PC-9 (cell line): ENCODE results near the gene BHLHE41. TPM values are rescaled to one million over a fixed set of nuclear protein-coding genes. Genes with fewer than 3 reads are reported as not detected.
A peak's percentile ranks its signal among the peaks of the same experiment; 100 is the strongest.

Source experiments
- BruUV-seq: library from RNA; stranded (reverse); fragments of 400-500 nt; replicated peaks from 2 replicates; lab custom pipeline; 2021; lab: Mats Ljungman, UMichigan
- CTCF ChIA-PET: fragments of 300-600 bp; sonication (Branson Sonifier 250); formaldehyde crosslinking; loops from one replicate; lab custom pipeline; 2022; ENCODE audit warnings: antibody characterized with exemption; lab: Charles Lee
- POLR2A ChIA-PET: fragments of 300-600 bp; sonication (Branson Sonifier 250); formaldehyde crosslinking; loops from one replicate; lab custom pipeline; 2022; ENCODE audit warnings: antibody characterized with exemption; ENCODE audit not compliant: unreplicated experiment; lab: Charles Lee
- DNase-seq, 2 experiments: peaks; one replicate each; pipeline versions ENCODE4 v3.0.0 to v3.0.0-alpha.2; 2015 to 2022; ENCODE audit warnings: mixed read lengths in 1 of 2
- H2AFZ ChIP-seq: fragments of 200-600 bp; sonication (generic); 2 replicates; pipeline ENCODE4 v1.8.1; 2017; ENCODE audit warnings: antibody characterized with exemption
- H3F3A ChIP-seq: fragments of 200-600 bp; sonication (generic); 2 replicates; pipeline ENCODE4 v1.8.1; 2017; ENCODE audit warnings: antibody characterized with exemption, mild to moderate bottlenecking, low read depth; ENCODE audit not compliant: insufficient read depth
- H3K27ac ChIP-seq: fragments of 200-600 bp; sonication (generic); 2 replicates; pipeline ENCODE4 v1.6.1; 2016; ENCODE audit warnings: mixed run types
- H3K27me3 ChIP-seq: fragments of 200-600 bp; sonication (generic); 2 replicates; pipeline ENCODE4 v1.6.1; 2016; ENCODE audit warnings: low read depth, mixed run types; ENCODE audit not compliant: insufficient read depth
- H3K36me3 ChIP-seq: fragments of 200-600 bp; sonication (generic); 2 replicates; pipeline ENCODE4 v1.6.1; 2016; ENCODE audit warnings: low read depth, mixed run types
- H3K4me1 ChIP-seq: fragments of 200-600 bp; sonication (generic); replicated peaks from 2 replicates; pipeline ENCODE4 v1.6.1; 2016; ENCODE audit warnings: mixed run types; ENCODE audit not compliant: insufficient read depth
- H3K4me2 ChIP-seq: fragments of 200-600 bp; sonication (generic); 2 replicates; pipeline ENCODE4 v1.6.1; 2017; ENCODE audit warnings: mixed run types
- H3K4me3 ChIP-seq: fragments of 200-600 bp; sonication (generic); 2 replicates; pipeline ENCODE4 v1.6.1; 2016; ENCODE audit warnings: mixed run types
- H3K79me2 ChIP-seq: fragments of 200-600 bp; sonication (generic); 2 replicates; pipeline ENCODE4 v1.6.1; 2017; ENCODE audit warnings: low read depth, mixed run types
- H3K9me2 ChIP-seq: fragments of 200-600 bp; sonication (generic); 2 replicates; pipeline ENCODE4 v1.8.1; 2017; ENCODE audit warnings: mild to moderate bottlenecking; ENCODE audit not compliant: insufficient read depth
- H3K9me3 ChIP-seq: fragments of 200-600 bp; sonication (generic); 2 replicates; pipeline ENCODE4 v1.8.1; 2016; ENCODE audit warnings: low read depth; ENCODE audit not compliant: insufficient read depth
- H4K20me1 ChIP-seq: fragments of 200-600 bp; sonication (generic); 2 replicates; pipeline ENCODE4 v1.8.1; 2017; ENCODE audit not compliant: insufficient read depth
- EZH2 ChIP-seq: fragments of 200-600 bp; sonication (generic); IDR thresholded peaks from 2 replicates; pipeline ENCODE4 v1.8.0; 2017; ENCODE audit warnings: antibody characterized with exemption, low read depth
- intact Hi-C: fragments of 100-400 bp; cut with micrococcal nuclease; formaldehyde crosslinking; loops from one replicate; pipeline ENCODE4 v1.10.0; 2022; ENCODE audit not compliant: unreplicated experiment
- total RNA-seq: library from RNA; stranded (reverse); gene quantifications from 2 replicates; pipeline ENCODE4 v1.2.3, GENCODE V29; 2021
- TF ChIP-seq, protein P1 (sequence below): fragments of 200-600 bp; sonication (generic); conservative IDR thresholded peaks from 2 replicates; pipeline ENCODE4 v1.6.1; 2017; ENCODE audit warnings: mixed run types, antibody characterized with exemption, mild to moderate bottlenecking, moderate library complexity

Gene BHLHE41
- total RNA-seq, 1 experiment from 2014 or later = 57.1 TPM

DNA sequence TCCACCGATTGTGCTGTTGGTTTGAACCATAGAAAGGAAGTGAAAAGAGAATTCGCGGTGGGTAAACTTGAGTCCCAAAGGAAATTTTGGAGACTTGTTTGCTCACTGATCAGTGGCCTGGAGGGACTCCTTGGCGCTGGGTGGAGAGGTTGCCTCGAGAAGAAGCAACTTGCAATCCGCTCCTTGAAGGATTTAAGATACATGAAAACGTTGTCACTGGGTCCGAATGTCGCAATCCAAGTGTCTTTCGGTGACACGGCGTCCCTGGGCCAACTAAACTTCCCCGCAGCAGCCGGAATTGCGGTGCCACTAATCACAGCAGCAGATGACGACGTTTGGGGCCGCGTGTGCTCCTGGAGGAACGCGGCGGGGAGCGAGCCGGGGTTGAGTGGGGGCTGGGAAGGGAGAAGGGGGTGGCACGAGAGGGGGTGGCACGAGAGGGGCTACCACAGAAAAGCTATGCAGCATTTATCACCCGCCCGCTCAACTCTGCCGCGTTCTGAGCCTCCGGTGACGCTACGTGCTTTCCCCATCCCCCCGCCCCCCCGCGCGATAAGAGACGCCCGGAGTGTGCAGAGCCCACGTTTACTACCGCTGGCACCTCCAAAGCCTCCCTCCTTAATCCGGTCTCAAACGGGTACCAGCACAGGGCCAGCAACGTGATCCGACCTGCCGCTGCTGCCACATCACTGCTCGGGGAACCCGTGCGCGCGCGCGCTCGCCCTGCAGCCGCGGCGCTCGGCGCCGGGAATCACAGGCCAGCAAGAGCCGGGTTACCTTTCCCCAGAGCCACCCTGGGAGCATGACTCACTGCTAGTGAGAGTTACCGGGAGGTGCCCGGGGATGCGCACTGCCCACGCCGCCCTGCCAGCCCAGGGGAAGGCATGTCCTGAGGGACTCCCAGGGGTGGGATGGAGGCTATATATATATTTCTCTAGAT lies 833 bp upstream of the BHLHE41 start:
- TF ChIP-seq, protein P1, sequence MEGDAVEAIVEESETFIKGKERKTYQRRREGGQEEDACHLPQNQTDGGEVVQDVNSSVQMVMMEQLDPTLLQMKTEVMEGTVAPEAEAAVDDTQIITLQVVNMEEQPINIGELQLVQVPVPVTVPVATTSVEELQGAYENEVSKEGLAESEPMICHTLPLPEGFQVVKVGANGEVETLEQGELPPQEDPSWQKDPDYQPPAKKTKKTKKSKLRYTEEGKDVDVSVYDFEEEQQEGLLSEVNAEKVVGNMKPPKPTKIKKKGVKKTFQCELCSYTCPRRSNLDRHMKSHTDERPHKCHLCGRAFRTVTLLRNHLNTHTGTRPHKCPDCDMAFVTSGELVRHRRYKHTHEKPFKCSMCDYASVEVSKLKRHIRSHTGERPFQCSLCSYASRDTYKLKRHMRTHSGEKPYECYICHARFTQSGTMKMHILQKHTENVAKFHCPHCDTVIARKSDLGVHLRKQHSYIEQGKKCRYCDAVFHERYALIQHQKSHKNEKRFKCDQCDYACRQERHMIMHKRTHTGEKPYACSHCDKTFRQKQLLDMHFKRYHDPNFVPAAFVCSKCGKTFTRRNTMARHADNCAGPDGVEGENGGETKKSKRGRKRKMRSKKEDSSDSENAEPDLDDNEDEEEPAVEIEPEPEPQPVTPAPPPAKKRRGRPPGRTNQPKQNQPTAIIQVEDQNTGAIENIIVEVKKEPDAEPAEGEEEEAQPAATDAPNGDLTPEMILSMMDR = no peak
- TF ChIP-seq EZH2 = no peak
- Histone ChIP-seq H3K27me3 (no peaks in the 10 kb centered on the region), H3K27ac (peak overlapping the region; percentile 97), H3K4me2 (peak overlapping the region; percentile 99), H2AFZ (peak overlapping the region; percentile 96), H3K4me3 (peak overlapping the region; percentile 87), H4K20me1 (no peaks in the 10 kb centered on the region), H3F3A (peaks cover 61% of the 10 kb centered on the region), H3K4me1 (peaks cover 35% of the 10 kb centered on the region), H3K9me3 (no peaks in the 10 kb centered on the region), H3K36me3 (peaks cover 12% of the 10 kb centered on the region; the same call in 1 of the 2 replicates), H3K9me2 (no peaks in the 10 kb centered on the region), H3K79me2 (peaks cover 52% of the 10 kb centered on the region)
- POLR2A ChIA-PET = interaction anchor here (0.6 to 0.8 kb wide), 7 partner anchors 12 to 885 kb away, joined by 3 to 15 read pairs (median 6); no protein-coding TSS in a partner anchor
- CTCF ChIA-PET = interaction anchor here (0.6 to 1.6 kb wide), 3 partner anchors 59 to 706 kb away, joined by 5 to 7 read pairs (median 5); no protein-coding TSS in a partner anchor
- TSS peak; percentile 64 for BruUV-seq
- peak; percentile 88 to 92 for DNase-seq
- intact Hi-C loops = loop anchor here (1.0 to 2.0 kb wide), 6 partner anchors 11 to 193 kb away; partner anchors contain the start of gene SSPN

DNA sequence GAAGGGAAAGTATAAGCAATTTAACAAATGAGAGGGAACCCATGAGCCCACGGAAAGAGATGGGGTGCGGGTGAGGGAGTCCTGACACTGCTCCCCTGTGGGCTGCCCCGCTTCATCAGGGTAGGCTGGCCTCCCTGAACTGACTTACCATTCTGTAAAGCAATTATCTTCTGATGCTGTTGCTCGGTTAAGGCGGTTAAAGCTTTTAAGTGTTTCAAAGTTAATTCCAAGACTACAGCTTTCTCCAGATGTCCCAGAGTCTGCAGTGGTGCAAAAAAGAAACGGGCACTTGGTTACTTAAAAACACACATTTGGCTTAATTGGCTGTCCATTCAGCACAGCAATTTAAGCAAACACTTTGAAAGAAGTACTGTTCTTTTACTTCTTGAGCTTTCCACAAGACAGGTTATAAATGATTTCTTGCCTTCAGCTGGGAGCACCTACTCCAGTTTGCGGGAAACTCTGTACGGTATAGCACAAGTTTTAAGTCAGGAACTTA lies 1.3 kb downstream of the BHLHE41 start:
- no peaks in the 10 kb centered on the region for H3K27me3 ChIP-seq
- H3K4me2 ChIP-seq = peak overlapping the region; percentile 99
- BruUV-seq = no TSS peak
- intact Hi-C loops = loop anchor here (1.0 to 5.0 kb wide), 5 partner anchors 279 to 579 kb away; no protein-coding TSS in a partner anchor
- peaks cover 15% of the 10 kb centered on the region for H3K36me3 ChIP-seq
- no peaks in the 10 kb centered on the region for H3K9me2 ChIP-seq
- H3K9me3 ChIP-seq = no peaks in the 10 kb centered on the region
- no peaks in the 10 kb centered on the region for H4K20me1 ChIP-seq
- peak overlapping the region; percentile 87 for H3K4me3 ChIP-seq
- H3K4me1 ChIP-seq = peaks cover 48% of the 10 kb centered on the region
- POLR2A ChIA-PET = interaction anchor here (0.6 kb wide), 1 partner anchor 279 kb away, joined by 3 read pairs; no protein-coding TSS in a partner anchor
- peak overlapping the region; percentile 41; the same call in 1 of the 2 replicates for H2AFZ ChIP-seq
- DNase-seq = no peak
- TF ChIP-seq, protein P1 = no peak; the same call in 1 of the 2 replicates
- no peak for TF ChIP-seq EZH2
- H3K79me2 ChIP-seq = peaks cover 70% of the 10 kb centered on the region
- peaks cover 68% of the 10 kb centered on the region for H3F3A ChIP-seq
- CTCF ChIA-PET = interaction anchor here (0.7 to 1.3 kb wide), 4 partner anchors 46 to 148 kb away, joined by 3 to 14 read pairs (median 3); no protein-coding TSS in a partner anchor
- peak overlapping the region; percentile 97 for H3K27ac ChIP-seq
